ENCODE data around the gene TSPAN9.

TSPAN9 gene

DNA sequence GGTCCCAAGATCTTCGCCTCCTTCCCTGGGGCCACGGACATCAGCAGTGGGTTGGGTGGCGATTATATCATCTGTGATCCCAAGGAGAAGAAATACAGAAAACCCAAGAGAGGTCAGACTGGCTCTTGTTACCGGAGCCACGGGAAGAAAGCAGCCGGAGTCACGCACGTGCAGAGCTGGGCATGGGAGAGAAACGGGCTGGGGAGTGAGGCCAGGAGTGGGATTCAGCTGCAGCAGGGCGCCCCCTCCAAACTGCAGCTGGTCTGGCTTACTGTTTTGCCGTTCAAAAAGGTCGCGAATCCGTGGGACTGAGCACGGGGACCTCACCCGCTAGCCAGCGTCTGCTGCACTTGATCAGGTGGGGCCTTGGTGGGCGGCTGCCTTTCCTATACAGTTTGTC, 207.2 kb downstream of the TSPAN9 start:
- no peak for TF ChIP-seq CTCF (conservative IDR thresholded peaks at IDR 0.05; ENCODE audit: low read length)
- no peak overlapping the region for H3K4me3 ChIP-seq (ENCODE audit: low read length)
- no peak for DNase-seq (ENCODE audit: low read depth)

DNA sequence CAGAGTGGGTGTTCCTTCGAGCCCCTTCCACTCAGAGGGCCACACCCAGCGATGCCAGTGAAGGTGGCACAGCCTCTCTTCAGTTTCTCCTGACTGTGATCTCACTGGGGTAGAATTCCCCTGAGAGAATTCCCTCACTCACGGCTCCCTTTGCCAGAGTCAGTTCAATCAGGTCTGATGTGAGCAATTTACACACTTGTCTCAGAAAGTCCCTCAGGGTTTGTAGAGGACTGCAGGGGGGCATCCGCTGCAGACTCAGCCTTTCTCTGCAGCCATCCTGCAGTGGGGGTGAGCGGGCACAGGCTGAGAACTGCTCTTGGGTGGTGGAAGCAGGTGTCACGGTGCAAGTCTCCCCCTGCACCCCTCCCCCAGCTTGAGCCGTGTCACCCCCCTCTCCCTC, 208.4 kb downstream of the TSPAN9 start:
- no peak for DNase-seq (ENCODE audit: low read depth)
- no peak for TF ChIP-seq CTCF (conservative IDR thresholded peaks at IDR 0.05; ENCODE audit: low read length)
- no peak overlapping the region for H3K4me3 ChIP-seq (ENCODE audit: low read length)

DNA sequence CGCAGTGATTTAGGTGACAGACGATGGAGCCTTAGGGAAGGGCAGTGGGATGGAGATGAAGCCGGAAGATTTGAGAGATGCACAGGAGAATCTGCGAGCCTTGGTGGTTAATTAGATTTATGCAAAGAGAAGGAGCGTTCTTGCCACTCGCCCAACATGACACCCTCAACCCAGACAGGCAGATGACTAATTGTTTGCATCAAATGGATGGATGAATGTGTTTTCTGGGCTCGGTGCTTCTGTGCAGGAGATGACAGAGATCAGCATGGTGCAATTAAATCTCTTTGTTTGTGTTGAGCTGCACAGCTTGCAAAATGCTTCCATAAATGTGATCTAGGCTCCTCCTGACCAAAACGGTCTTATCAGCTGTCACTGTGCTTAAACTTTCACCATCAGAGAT, 211.5 kb downstream of the TSPAN9 start:
- H3K4me3 ChIP-seq (ENCODE audit: low read length), result no peak overlapping the region
- no peak for TF ChIP-seq CTCF (conservative IDR thresholded peaks at IDR 0.05; ENCODE audit: low read length)
- DNase-seq (ENCODE audit: low read depth), result no peak

DNA sequence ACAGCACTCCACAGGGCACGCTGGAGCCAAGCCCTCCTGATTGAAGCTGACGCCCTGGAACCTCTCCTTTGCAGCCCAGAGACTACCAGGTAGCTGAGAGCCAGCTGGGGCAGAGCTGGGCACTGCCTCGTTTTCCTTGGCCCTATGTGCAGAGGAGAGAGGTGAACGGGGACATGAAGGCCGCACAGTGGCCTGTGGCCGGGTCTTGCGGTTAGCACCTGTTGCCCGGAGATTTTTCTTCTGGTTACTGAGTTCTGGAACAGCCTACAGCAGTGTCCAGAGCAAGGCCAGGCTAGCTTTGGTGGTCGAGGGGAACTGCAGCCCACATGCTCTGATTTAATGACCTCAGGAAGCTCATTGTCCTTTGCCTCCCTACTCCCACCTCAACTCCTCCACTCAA, 212.5 kb downstream of the TSPAN9 start:
- H3K4me3 ChIP-seq (ENCODE audit: low read length), result no peak overlapping the region
- DNase-seq (ENCODE audit: low read depth), result no peak
- TF ChIP-seq CTCF (conservative IDR thresholded peaks at IDR 0.05; ENCODE audit: low read length), result no peak

DNA sequence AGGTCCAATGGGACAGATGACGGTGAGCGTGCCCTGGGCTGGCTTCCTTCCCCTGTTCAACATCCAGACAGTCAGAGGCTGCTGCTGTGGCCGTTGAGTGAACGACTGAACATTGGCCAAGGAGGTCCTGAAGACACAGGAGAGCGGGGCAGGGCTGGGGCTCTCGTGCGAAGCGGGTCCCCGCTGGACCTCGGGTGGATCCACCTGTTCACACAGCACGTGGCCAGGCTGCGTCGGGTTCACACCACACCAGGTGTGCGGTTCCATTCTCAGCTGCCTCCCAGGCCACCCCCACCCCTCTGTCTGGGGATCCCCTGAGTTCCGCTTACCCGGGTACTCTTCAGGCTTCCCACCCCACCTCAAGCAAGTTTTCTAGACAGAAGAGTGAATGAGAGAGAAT, 214.8 kb downstream of the TSPAN9 start:
- no peak overlapping the region for H3K4me3 ChIP-seq (ENCODE audit: low read length)
- no peak for TF ChIP-seq CTCF (conservative IDR thresholded peaks at IDR 0.05; ENCODE audit: low read length)
- DNase-seq (ENCODE audit: low read depth), result no peak

DNA sequence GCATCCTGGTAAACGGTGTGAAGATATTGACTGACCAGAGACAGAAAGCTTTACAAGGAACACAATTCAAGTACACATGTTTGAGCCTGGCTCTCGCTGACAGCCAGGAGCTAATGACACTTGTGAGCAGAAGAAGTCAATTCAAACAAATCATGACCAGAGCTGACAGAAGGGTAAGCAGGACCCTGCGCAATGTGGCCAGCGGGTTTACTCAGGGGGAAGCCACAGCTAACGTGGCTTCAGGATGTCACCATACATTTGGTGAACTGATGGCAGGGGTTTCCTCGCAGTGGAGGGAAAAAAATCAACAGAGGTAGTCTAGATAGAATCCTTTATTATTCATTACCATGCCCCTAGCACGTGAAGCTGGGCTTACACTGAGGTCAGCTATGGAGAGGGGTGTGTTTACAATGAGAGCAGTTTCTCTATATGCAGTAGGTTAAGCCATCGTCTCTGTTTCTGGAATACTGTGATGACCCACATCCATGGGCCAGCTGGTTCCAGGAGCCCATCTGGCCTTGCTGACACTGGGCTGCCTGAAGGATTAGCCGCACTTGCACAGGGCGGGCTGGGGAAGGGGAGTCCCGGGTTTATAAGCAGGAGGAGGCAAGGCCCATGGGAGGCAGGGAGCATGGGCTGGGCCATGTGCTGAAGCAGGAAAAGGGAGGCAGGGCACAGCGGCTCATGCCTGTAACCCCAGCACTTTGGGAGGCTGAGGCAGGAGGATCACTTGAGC, 215.7 kb downstream of the TSPAN9 start:
- no peak overlapping the region for H3K4me3 ChIP-seq (ENCODE audit: low read length)
- no peak for TF ChIP-seq CTCF (conservative IDR thresholded peaks at IDR 0.05; ENCODE audit: low read length)
- DNase-seq (ENCODE audit: low read depth), result no peak

DNA sequence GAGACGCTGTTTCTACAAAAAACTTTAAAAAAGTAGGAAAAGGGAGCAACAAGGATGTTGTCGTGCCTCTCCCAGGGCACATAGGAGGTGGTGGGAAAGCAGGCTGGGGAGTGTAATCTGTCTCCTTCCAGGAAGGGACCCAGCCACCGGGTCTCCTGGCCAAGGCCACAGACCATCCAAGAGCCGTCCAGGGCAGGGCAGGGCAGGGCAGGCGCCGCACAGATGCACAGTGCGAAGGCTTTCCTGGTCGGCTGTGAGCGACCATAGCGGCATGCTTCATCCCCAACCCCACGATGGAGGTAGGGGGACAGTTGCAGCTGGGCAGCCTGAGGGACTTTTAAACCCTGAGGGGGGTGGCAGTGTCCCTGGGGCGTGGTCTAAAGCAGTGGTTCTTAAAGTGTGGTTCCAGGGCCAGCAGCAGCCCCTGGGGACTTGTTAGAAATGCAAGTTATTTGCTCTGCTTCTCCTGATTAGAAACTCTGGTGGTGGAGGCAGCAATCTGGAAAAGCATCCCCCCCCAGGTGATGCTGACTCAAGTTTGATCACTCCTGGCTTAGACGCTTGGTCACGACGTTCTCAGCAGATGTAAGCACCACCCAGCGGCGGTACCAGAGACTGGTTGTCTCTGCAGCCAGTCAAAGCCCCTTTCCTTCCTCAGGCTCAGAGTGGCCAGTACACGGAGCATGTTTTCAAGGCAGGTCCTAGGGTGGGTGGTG, 216.4 kb downstream of the TSPAN9 start:
- H3K4me3 ChIP-seq (ENCODE audit: low read length), result no peak overlapping the region
- DNase-seq (ENCODE audit: low read depth), result peak; percentile 34

More for the DNA sequence above, 216.4 kb downstream of the TSPAN9 start:
- peak; percentile 8; the same call in 1 of the 2 replicates for TF ChIP-seq CTCF (conservative IDR thresholded peaks at IDR 0.05; ENCODE audit: low read length)

All from AG10803 (cell line).